ENCODE results near the gene KLC1. TPM values are rescaled to one million over a fixed set of nuclear protein-coding genes. Genes with fewer than 3 reads are reported as not detected.

The KLC1 gene
- total RNA-seq, 2 experiments from 2014 or later, result 152 to 160 TPM

- ChIA-PET POLR2A (interaction anchor here (1.4 kb wide), 1 partner anchor 11 kb away, joined by 3 read pairs; no protein-coding TSS in a partner anchor), CTCF (no interaction called here)
- DNase-seq, result no peak
- H3K27ac Mint-ChIP-seq, result no peak overlapping the region
- H3K4me1 Mint-ChIP-seq, result no peaks in the 10 kb centered on the region
- H3K36me3 Mint-ChIP-seq (ENCODE audit: low read depth), result peaks cover 3% of the 10 kb centered on the region
- no peak overlapping the region for H3K4me3 Mint-ChIP-seq
- H3K27me3 Mint-ChIP-seq, result no peaks in the 10 kb centered on the region
- no peaks in the 10 kb centered on the region for H3K9me3 Mint-ChIP-seq
Observed at GRCh38 chr14:103735815-103736545, 107.0 kb downstream of the KLC1 start.

- no peak overlapping the region for H3K27ac Mint-ChIP-seq
- no peaks in the 10 kb centered on the region for H3K9me3 Mint-ChIP-seq
- POLR2A ChIA-PET, result interaction anchor here (1.4 kb wide), 1 partner anchor 12 kb away, joined by 3 read pairs; no protein-coding TSS in a partner anchor
- no peaks in the 10 kb centered on the region for H3K27me3 Mint-ChIP-seq
- no peak overlapping the region for H3K4me3 Mint-ChIP-seq
- CTCF ChIA-PET, result interaction anchor here (0.9 kb wide), 1 partner anchor 164 kb away, joined by 3 read pairs; no protein-coding TSS in a partner anchor
- H3K36me3 Mint-ChIP-seq (ENCODE audit: low read depth), result peaks cover 3% of the 10 kb centered on the region
- H3K4me1 Mint-ChIP-seq, result no peaks in the 10 kb centered on the region
- no peak for DNase-seq
Observed at GRCh38 chr14:103736546-103737431, 107.8 kb downstream of the KLC1 start.

- peaks cover 3% of the 10 kb centered on the region for H3K36me3 Mint-ChIP-seq (ENCODE audit: low read depth)
- no peaks in the 10 kb centered on the region for H3K4me1 Mint-ChIP-seq
- H3K27ac Mint-ChIP-seq, result no peak overlapping the region
- H3K4me3 Mint-ChIP-seq, result no peak overlapping the region
- H3K27me3 Mint-ChIP-seq, result no peaks in the 10 kb centered on the region
- CTCF ChIA-PET, result interaction anchor here (0.9 kb wide), 1 partner anchor 164 kb away, joined by 3 read pairs; no protein-coding TSS in a partner anchor
- no peak for DNase-seq
- POLR2A ChIA-PET, result no interaction called here
- no peaks in the 10 kb centered on the region for H3K9me3 Mint-ChIP-seq
Observed at GRCh38 chr14:103737432-103738045, 108.5 kb downstream of the KLC1 start.

GRCh38 chr14:103738166-103738565 lies 109.2 kb downstream of the KLC1 start:
- no peaks in the 10 kb centered on the region for H3K4me1 Mint-ChIP-seq
- no peaks in the 10 kb centered on the region for H3K27me3 Mint-ChIP-seq
- no peaks in the 10 kb centered on the region for H3K9me3 Mint-ChIP-seq
- H3K27ac Mint-ChIP-seq, result no peak overlapping the region
- CTCF ChIA-PET, result no interaction called here
- no peak for DNase-seq
- H3K36me3 Mint-ChIP-seq (ENCODE audit: low read depth), result no peaks in the 10 kb centered on the region
- no peak overlapping the region for H3K4me3 Mint-ChIP-seq
- POLR2A ChIA-PET, result no interaction called here

- H3K27me3 Mint-ChIP-seq, result no peaks in the 10 kb centered on the region
- no peaks in the 10 kb centered on the region for H3K36me3 Mint-ChIP-seq (ENCODE audit: low read depth)
- POLR2A ChIA-PET, result no interaction called here
- H3K27ac Mint-ChIP-seq, result no peak overlapping the region
- H3K9me3 Mint-ChIP-seq, result no peaks in the 10 kb centered on the region
- CTCF ChIA-PET, result no interaction called here
- no peak for DNase-seq
- no peaks in the 10 kb centered on the region for H3K4me1 Mint-ChIP-seq
- no peak overlapping the region for H3K4me3 Mint-ChIP-seq
Observed at GRCh38 chr14:103738701-103739451, 109.9 kb downstream of the KLC1 start.

- Mint-ChIP-seq H3K27me3 (no peaks in the 10 kb centered on the region), H3K9me3 (no peaks in the 10 kb centered on the region), H3K27ac (no peak overlapping the region), H3K4me3 (no peak overlapping the region), H3K36me3 (ENCODE audit: low read depth) (no peaks in the 10 kb centered on the region), H3K4me1 (no peaks in the 10 kb centered on the region)
- POLR2A ChIA-PET, result interaction anchor here (1.0 kb wide), 1 partner anchor 52 kb away, joined by 3 read pairs; no protein-coding TSS in a partner anchor
- CTCF ChIA-PET, result no interaction called here
- no peak for DNase-seq
Observed at GRCh38 chr14:103739466-103739792, 110.4 kb downstream of the KLC1 start.

- DNase-seq, result no peak
- H3K4me1 Mint-ChIP-seq, result no peaks in the 10 kb centered on the region
- no peaks in the 10 kb centered on the region for H3K9me3 Mint-ChIP-seq
- POLR2A ChIA-PET, result interaction anchor here (1.0 kb wide), 1 partner anchor 52 kb away, joined by 3 read pairs; no protein-coding TSS in a partner anchor
- no peaks in the 10 kb centered on the region for H3K36me3 Mint-ChIP-seq (ENCODE audit: low read depth)
- H3K4me3 Mint-ChIP-seq, result no peak overlapping the region
- H3K27me3 Mint-ChIP-seq, result no peaks in the 10 kb centered on the region
- no peak overlapping the region for H3K27ac Mint-ChIP-seq
- CTCF ChIA-PET, result no interaction called here
Observed at GRCh38 chr14:103739793-103740501, 110.9 kb downstream of the KLC1 start.

GRCh38 chr14:103740991-103741689 lies 112.1 kb downstream of the KLC1 start:
- POLR2A ChIA-PET, result interaction anchor here (1.4 kb wide), 1 partner anchor 25 kb away, joined by 5 read pairs; the partner anchor contains the start of gene ZFYVE21
- H3K27me3 Mint-ChIP-seq, result no peaks in the 10 kb centered on the region
- no peaks in the 10 kb centered on the region for H3K36me3 Mint-ChIP-seq (ENCODE audit: low read depth)
- H3K4me3 Mint-ChIP-seq, result no peak overlapping the region
- H3K4me1 Mint-ChIP-seq, result no peaks in the 10 kb centered on the region
- no peak for DNase-seq
- CTCF ChIA-PET, result no interaction called here
- no peaks in the 10 kb centered on the region for H3K9me3 Mint-ChIP-seq
- H3K27ac Mint-ChIP-seq, result no peak overlapping the region

GRCh38 chr14:103741876-103742275 lies 112.9 kb downstream of the KLC1 start:
- POLR2A ChIA-PET, result interaction anchor here (1.4 kb wide), 1 partner anchor 26 kb away, joined by 5 read pairs; the partner anchor contains the start of gene ZFYVE21
- Mint-ChIP-seq H3K9me3 (no peaks in the 10 kb centered on the region), H3K27ac (no peak overlapping the region), H3K27me3 (no peaks in the 10 kb centered on the region), H3K4me1 (no peaks in the 10 kb centered on the region), H3K4me3 (no peak overlapping the region), H3K36me3 (ENCODE audit: low read depth) (no peaks in the 10 kb centered on the region)
- CTCF ChIA-PET, result no interaction called here
- DNase-seq, result no peak

GRCh38 chr14:103742499-103743255 lies 113.7 kb downstream of the KLC1 start:
- no peaks in the 10 kb centered on the region for H3K27me3 Mint-ChIP-seq
- no peaks in the 10 kb centered on the region for H3K36me3 Mint-ChIP-seq (ENCODE audit: low read depth)
- no peak overlapping the region for H3K4me3 Mint-ChIP-seq
- POLR2A ChIA-PET, result interaction anchor here (0.5 kb wide), 1 partner anchor 218 kb away, joined by 3 read pairs; no protein-coding TSS in a partner anchor
- no peaks in the 10 kb centered on the region for H3K4me1 Mint-ChIP-seq
- no peak overlapping the region for H3K27ac Mint-ChIP-seq
- CTCF ChIA-PET, result interaction anchor here (0.6 to 1.2 kb wide), 2 partner anchors 10 to 166 kb away, joined by 3 read pairs; no protein-coding TSS in a partner anchor
- DNase-seq, result no peak
- H3K9me3 Mint-ChIP-seq, result no peaks in the 10 kb centered on the region

GRCh38 chr14:103743691-103744090 lies 114.7 kb downstream of the KLC1 start:
- ChIA-PET POLR2A (no interaction called here), CTCF (interaction anchor here (1.2 kb wide), 1 partner anchor 11 kb away, joined by 3 read pairs; no protein-coding TSS in a partner anchor)
- Mint-ChIP-seq H3K4me3 (no peak overlapping the region), H3K4me1 (peaks cover 8% of the 10 kb centered on the region), H3K27me3 (no peaks in the 10 kb centered on the region), H3K36me3 (ENCODE audit: low read depth) (no peaks in the 10 kb centered on the region), H3K9me3 (no peaks in the 10 kb centered on the region), H3K27ac (no peak overlapping the region)
- DNase-seq, result no peak
